Activated CD8-positive, alpha-beta memory T cell treated with anti-CD3 and anti-CD28 coated beads, Interleukin-2, amount 10 ng/mL, durations not matched to agents 7 days and 5 days (primary cell): ENCODE results near the gene SHROOM3. TPM values are rescaled to one million over a fixed set of nuclear protein-coding genes. Genes with fewer than 3 reads are reported as not detected.
A peak's percentile ranks its signal among the peaks of the same experiment; 100 is the strongest.

Experiments
- ATAC-seq: fragments of 150-1000 bp; cut with Tn5 transposase; one replicate; pipeline ENCODE4 v1.10.0; 2021; ENCODE audit warnings: moderate library complexity
- CTCF ChIA-PET: fragments of 350-600 bp; sonication (Branson Sonifier 250); formaldehyde crosslinking; loops from one replicate; lab custom pipeline; 2021; ENCODE audit warnings: antibody characterized with exemption; lab: Charles Lee
- DNase-seq: peaks from one replicate; pipeline ENCODE4 v3.0.0-alpha.2; 2020
- H3K27ac Mint-ChIP-seq: one replicate; pipeline ENCODE4 v1.8.0; 2021; ENCODE audit warnings: mild to moderate bottlenecking, mixed read lengths
- H3K27me3 Mint-ChIP-seq: one replicate; pipeline ENCODE4 v1.8.0; 2021; ENCODE audit warnings: mixed read lengths
- H3K36me3 Mint-ChIP-seq: one replicate; pipeline ENCODE4 v1.8.0; 2021; ENCODE audit warnings: mild to moderate bottlenecking, mixed read lengths
- H3K4me1 Mint-ChIP-seq: one replicate; pipeline ENCODE4 v1.8.0; 2021; ENCODE audit warnings: mixed read lengths
- H3K4me3 Mint-ChIP-seq: one replicate; pipeline ENCODE4 v1.8.0; 2021; ENCODE audit warnings: mild to moderate bottlenecking, moderate library complexity, mixed read lengths
- H3K9me3 Mint-ChIP-seq: one replicate; pipeline ENCODE4 v1.8.0; 2022; ENCODE audit warnings: low read depth, mixed read lengths
- total RNA-seq, 2 experiments: library from RNA; stranded (reverse); gene quantifications; one replicate each; pipeline ENCODE4 v1.2.3, GENCODE V29; 2021

SHROOM3 gene
- total RNA-seq, 2 experiments from 2014 or later: 0.09 TPM; not detected in 1

GRCh38 chr4:76680952-76681351, 245.9 kb downstream of the SHROOM3 start:
- Mint-ChIP-seq H3K27me3 (peaks cover 44% of the 10 kb centered on the region), H3K4me3 (no peak overlapping the region), H3K9me3 (no peaks in the 10 kb centered on the region), H3K36me3 (no peaks in the 10 kb centered on the region), H3K27ac (no peak overlapping the region), H3K4me1 (no peaks in the 10 kb centered on the region)
- ATAC-seq (no peak), DNase-seq (no peak)
- CTCF ChIA-PET: interaction anchor here (0.6 kb wide), 1 partner anchor 768 kb away, joined by 3 read pairs; no protein-coding TSS in a partner anchor

GRCh38 chr4:76681996-76682395, 247.0 kb downstream of the SHROOM3 start:
- Mint-ChIP-seq H3K27ac (no peak overlapping the region), H3K4me3 (no peak overlapping the region), H3K36me3 (no peaks in the 10 kb centered on the region), H3K27me3 (peaks cover 48% of the 10 kb centered on the region), H3K4me1 (no peaks in the 10 kb centered on the region), H3K9me3 (no peaks in the 10 kb centered on the region)
- CTCF ChIA-PET: no interaction called here
- DNase-seq (no peak), ATAC-seq (no peak)

GRCh38 chr4:76683144-76683543, 248.1 kb downstream of the SHROOM3 start:
- no peak for ATAC-seq
- DNase-seq: no peak
- H3K36me3 Mint-ChIP-seq: no peaks in the 10 kb centered on the region
- CTCF ChIA-PET: no interaction called here
- no peaks in the 10 kb centered on the region for H3K9me3 Mint-ChIP-seq
- no peaks in the 10 kb centered on the region for H3K4me1 Mint-ChIP-seq
- peaks cover 54% of the 10 kb centered on the region for H3K27me3 Mint-ChIP-seq
- no peak overlapping the region for H3K27ac Mint-ChIP-seq
- no peak overlapping the region for H3K4me3 Mint-ChIP-seq

GRCh38 chr4:76687746-76688448, 252.9 kb downstream of the SHROOM3 start:
- H3K27ac Mint-ChIP-seq: no peak overlapping the region

GRCh38 chr4:76688619-76689144, 253.7 kb downstream of the SHROOM3 start:
- Mint-ChIP-seq H3K27ac (no peak overlapping the region), H3K27me3 (peaks cover 78% of the 10 kb centered on the region), H3K4me1 (peaks cover 22% of the 10 kb centered on the region), H3K4me3 (peak overlapping the region; percentile 26), H3K9me3 (no peaks in the 10 kb centered on the region), H3K36me3 (no peaks in the 10 kb centered on the region)
- ATAC-seq: no peak
- DNase-seq: no peak
- CTCF ChIA-PET: no interaction called here

More at GRCh38 chr4:76687746-76688448, 252.9 kb downstream of the SHROOM3 start:
- ATAC-seq (no peak), DNase-seq (no peak)
- H3K27me3 Mint-ChIP-seq: peaks cover 78% of the 10 kb centered on the region
- peaks cover 22% of the 10 kb centered on the region for H3K4me1 Mint-ChIP-seq
- CTCF ChIA-PET: no interaction called here
- no peaks in the 10 kb centered on the region for H3K9me3 Mint-ChIP-seq
- H3K4me3 Mint-ChIP-seq: no peak overlapping the region
- no peaks in the 10 kb centered on the region for H3K36me3 Mint-ChIP-seq

GRCh38 chr4:76689145-76689817, 254.3 kb downstream of the SHROOM3 start:
- H3K36me3 Mint-ChIP-seq: no peaks in the 10 kb centered on the region
- H3K9me3 Mint-ChIP-seq: no peaks in the 10 kb centered on the region
- CTCF ChIA-PET: no interaction called here
- H3K4me1 Mint-ChIP-seq: peaks cover 22% of the 10 kb centered on the region
- no peak for DNase-seq
- H3K4me3 Mint-ChIP-seq: peak overlapping the region; percentile 26
- peak; percentile 83 for ATAC-seq
- peaks cover 78% of the 10 kb centered on the region for H3K27me3 Mint-ChIP-seq
- no peak overlapping the region for H3K27ac Mint-ChIP-seq

GRCh38 chr4:76690011-76690905, 255.2 kb downstream of the SHROOM3 start:
- Mint-ChIP-seq H3K9me3 (no peaks in the 10 kb centered on the region), H3K4me3 (peak overlapping the region; percentile 21), H3K4me1 (peaks cover 22% of the 10 kb centered on the region), H3K27ac (no peak overlapping the region), H3K36me3 (no peaks in the 10 kb centered on the region), H3K27me3 (peaks cover 81% of the 10 kb centered on the region)
- ATAC-seq (no peak), DNase-seq (no peak)
- CTCF ChIA-PET: no interaction called here

- Mint-ChIP-seq H3K4me3 (no peak overlapping the region), H3K36me3 (no peaks in the 10 kb centered on the region), H3K27ac (no peak overlapping the region), H3K27me3 (peaks cover 84% of the 10 kb centered on the region), H3K9me3 (no peaks in the 10 kb centered on the region), H3K4me1 (peaks cover 22% of the 10 kb centered on the region)
- CTCF ChIA-PET: no interaction called here
- no peak for ATAC-seq
- no peak for DNase-seq
Observed at GRCh38 chr4:76690906-76691275, 255.9 kb downstream of the SHROOM3 start.

- H3K4me1 Mint-ChIP-seq: peaks cover 22% of the 10 kb centered on the region
- peaks cover 79% of the 10 kb centered on the region for H3K27me3 Mint-ChIP-seq
- no peak overlapping the region for H3K4me3 Mint-ChIP-seq
- CTCF ChIA-PET: no interaction called here
- H3K36me3 Mint-ChIP-seq: no peaks in the 10 kb centered on the region
- no peak for ATAC-seq
- H3K9me3 Mint-ChIP-seq: no peaks in the 10 kb centered on the region
- no peak for DNase-seq
- H3K27ac Mint-ChIP-seq: no peak overlapping the region
Observed at GRCh38 chr4:76691807-76692582, 257.0 kb downstream of the SHROOM3 start.

GRCh38 chr4:76692761-76693160, 257.7 kb downstream of the SHROOM3 start:
- CTCF ChIA-PET: no interaction called here
- H3K36me3 Mint-ChIP-seq: no peaks in the 10 kb centered on the region

GRCh38 chr4:76694056-76694455, 259.0 kb downstream of the SHROOM3 start:
- peaks cover 64% of the 10 kb centered on the region for H3K27me3 Mint-ChIP-seq
- CTCF ChIA-PET: no interaction called here
- no peaks in the 10 kb centered on the region for H3K9me3 Mint-ChIP-seq
- ATAC-seq: no peak
- peaks cover 23% of the 10 kb centered on the region for H3K4me1 Mint-ChIP-seq
- DNase-seq: no peak
- no peaks in the 10 kb centered on the region for H3K36me3 Mint-ChIP-seq
- H3K4me3 Mint-ChIP-seq: no peak overlapping the region
- no peak overlapping the region for H3K27ac Mint-ChIP-seq

More at GRCh38 chr4:76692761-76693160, 257.7 kb downstream of the SHROOM3 start:
- Mint-ChIP-seq H3K4me3 (no peak overlapping the region), H3K27ac (no peak overlapping the region), H3K9me3 (no peaks in the 10 kb centered on the region), H3K4me1 (peaks cover 29% of the 10 kb centered on the region), H3K27me3 (peaks cover 73% of the 10 kb centered on the region)
- DNase-seq (no peak), ATAC-seq (no peak)

GRCh38 chr4:76696109-76696508, 261.1 kb downstream of the SHROOM3 start:
- H3K27ac Mint-ChIP-seq: no peak overlapping the region
- H3K4me1 Mint-ChIP-seq: peaks cover 16% of the 10 kb centered on the region
- no peaks in the 10 kb centered on the region for H3K36me3 Mint-ChIP-seq
- CTCF ChIA-PET: no interaction called here
- no peak overlapping the region for H3K4me3 Mint-ChIP-seq
- ATAC-seq (no peak), DNase-seq (no peak)
- no peaks in the 10 kb centered on the region for H3K9me3 Mint-ChIP-seq
- H3K27me3 Mint-ChIP-seq: peaks cover 49% of the 10 kb centered on the region
